GM13976 (cell line): Measurements from ENCODE around the gene ACAA2.

Source experiments
- DNase-seq: peaks from one replicate; pipeline ENCODE4 v3.0.0; 2012; ENCODE audit warnings: low spot score
- in situ Hi-C: fragments of 300-500 bp; cut with MboI; formaldehyde crosslinking; loops from one replicate; pipeline ENCODE4 v1.12.0; 2022; ENCODE audit warnings: low sequenced_read_pairs, mixed read lengths, inconsistent platforms; ENCODE audit not compliant: unreplicated experiment
- TF ChIP-seq, protein P1 (sequence below): IDR thresholded peaks from 2 replicates; pipeline ENCODE4 v1.5.1; 2012; ENCODE audit warnings: borderline replicate concordance, mild to moderate bottlenecking; ENCODE audit not compliant: insufficient read depth; ENCODE audit errors: extremely low read depth, missing control alignments, control extremely low read depth

Gene ACAA2

DNA sequence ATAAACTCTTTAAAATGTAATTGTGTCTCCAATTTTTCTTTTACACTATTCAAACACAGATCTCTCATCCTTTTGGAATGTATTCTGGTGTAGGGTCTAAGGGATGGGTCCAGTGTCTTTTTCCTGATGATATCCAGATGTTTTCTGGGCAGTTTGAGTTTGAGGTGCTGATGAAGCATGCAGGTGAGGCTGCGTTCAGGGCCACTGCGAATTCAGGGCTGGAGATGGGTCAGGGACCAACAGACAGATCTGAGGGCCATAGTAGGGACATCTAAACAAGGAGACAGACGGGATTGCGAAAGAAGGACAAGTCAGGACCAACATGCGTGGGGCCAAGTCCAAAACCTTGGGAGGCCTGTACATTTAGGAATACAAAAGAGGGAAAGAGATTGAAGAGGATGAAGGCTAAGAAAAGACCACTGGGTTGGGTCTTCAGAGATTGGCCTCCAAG lies 70.2 kb downstream of the ACAA2 start:
- DNase-seq: no peak
- TF ChIP-seq, protein P1, sequence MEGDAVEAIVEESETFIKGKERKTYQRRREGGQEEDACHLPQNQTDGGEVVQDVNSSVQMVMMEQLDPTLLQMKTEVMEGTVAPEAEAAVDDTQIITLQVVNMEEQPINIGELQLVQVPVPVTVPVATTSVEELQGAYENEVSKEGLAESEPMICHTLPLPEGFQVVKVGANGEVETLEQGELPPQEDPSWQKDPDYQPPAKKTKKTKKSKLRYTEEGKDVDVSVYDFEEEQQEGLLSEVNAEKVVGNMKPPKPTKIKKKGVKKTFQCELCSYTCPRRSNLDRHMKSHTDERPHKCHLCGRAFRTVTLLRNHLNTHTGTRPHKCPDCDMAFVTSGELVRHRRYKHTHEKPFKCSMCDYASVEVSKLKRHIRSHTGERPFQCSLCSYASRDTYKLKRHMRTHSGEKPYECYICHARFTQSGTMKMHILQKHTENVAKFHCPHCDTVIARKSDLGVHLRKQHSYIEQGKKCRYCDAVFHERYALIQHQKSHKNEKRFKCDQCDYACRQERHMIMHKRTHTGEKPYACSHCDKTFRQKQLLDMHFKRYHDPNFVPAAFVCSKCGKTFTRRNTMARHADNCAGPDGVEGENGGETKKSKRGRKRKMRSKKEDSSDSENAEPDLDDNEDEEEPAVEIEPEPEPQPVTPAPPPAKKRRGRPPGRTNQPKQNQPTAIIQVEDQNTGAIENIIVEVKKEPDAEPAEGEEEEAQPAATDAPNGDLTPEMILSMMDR: no peak
- in situ Hi-C loops: no loop called here

DNA sequence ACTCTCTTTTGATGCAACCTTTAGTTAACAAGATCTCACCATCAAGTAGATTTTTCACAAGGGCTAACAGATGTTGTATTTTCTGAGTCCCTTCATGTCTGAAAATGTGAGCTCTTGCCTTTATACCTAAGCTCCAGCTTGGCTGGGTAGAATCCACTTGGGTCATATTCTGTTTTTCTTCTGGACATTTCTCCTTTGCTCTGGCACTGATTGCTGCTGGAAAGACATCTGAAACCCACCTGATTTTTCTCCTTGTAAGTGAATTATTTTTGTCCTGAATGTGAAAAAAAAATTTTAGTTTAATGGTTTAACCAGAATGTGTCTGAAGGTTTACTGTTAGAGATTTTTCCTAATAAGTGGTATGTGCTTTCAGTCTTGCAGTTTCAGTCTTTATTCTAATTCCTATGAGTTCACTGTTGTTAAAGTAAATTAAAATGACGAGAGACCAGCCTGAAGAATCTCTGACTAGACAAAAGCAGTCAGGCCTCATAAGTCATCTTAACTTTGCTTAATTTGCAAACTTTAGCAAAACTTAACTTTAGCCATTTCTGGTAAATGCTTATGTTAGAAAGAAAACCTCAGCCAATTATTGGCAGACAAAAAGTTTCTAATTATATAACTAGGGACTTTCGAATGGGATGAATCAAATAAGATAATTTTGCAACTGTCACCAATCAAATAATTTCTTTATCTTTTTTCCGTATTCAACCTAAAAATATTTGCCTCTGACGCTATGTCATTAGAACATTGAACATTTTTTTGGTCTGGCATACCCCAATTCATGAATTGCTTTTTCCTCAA lies 70.8 kb downstream of the ACAA2 start:
- no peak for DNase-seq
- TF ChIP-seq, protein P1: no peak
- in situ Hi-C loops: no loop called here

DNA sequence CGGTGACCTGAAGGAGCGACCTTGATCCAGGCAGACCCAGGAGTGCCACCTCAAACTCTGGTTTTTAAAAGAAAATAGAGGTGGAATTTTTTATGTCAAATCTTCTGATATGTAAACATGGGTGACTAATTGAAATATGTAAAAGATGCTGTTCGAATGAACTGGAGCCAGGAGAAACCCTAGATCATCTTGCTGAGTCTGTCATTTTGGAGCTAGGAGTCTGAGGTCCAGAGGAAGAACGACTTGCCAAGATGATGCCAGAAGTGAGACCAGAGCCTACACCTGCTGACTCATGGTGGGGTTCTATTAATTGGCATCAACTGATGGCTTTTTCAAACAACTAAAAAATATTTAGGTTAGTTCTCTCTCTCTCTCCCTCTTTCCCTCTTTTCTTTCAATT lies 74.1 kb downstream of the ACAA2 start:
- in situ Hi-C loops: no loop called here
- DNase-seq: no peak
- TF ChIP-seq, protein P1: no peak

DNA sequence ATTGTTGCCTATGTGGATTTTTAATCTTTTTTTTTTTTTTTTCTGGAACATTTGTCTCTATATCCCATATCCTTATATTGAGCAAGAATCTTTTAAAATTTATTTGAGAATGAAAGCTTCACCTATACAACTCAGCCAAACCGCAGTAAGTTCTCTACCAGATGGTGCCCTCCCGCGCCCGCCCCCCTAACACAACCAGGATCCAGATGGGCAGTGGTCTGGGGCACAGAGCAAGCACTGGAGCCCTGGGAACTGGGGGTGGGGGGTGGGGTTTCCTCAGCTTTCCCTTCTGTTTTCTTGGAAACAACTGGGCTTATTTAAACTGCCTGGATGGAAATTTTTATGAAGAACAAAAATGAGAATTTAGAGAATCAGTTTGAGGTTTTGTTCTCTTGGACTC lies 74.6 kb downstream of the ACAA2 start:
- in situ Hi-C loops: no loop called here
- no peak for DNase-seq
- TF ChIP-seq, protein P1: no peak

DNA sequence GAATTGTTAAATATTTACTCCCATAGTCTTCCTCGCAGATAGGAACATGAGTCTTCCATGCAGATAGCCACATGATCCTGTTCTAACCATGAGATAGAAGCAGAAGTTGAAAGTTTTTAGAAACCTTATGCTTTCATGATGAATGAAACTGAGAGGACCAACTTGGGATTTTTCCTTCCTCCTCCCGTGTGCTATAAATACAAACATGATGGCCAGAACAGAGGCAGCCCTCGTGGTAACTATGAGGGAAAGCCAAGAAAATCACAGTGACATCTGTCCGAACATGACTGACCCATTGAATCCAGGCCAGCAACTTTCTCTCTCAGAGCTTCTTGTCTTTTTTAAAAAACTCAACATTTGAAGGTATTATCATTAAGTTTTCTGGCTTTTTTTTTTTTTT lies 78.5 kb downstream of the ACAA2 start:
- in situ Hi-C loops: no loop called here
- no peak for DNase-seq
- TF ChIP-seq, protein P1: no peak

DNA sequence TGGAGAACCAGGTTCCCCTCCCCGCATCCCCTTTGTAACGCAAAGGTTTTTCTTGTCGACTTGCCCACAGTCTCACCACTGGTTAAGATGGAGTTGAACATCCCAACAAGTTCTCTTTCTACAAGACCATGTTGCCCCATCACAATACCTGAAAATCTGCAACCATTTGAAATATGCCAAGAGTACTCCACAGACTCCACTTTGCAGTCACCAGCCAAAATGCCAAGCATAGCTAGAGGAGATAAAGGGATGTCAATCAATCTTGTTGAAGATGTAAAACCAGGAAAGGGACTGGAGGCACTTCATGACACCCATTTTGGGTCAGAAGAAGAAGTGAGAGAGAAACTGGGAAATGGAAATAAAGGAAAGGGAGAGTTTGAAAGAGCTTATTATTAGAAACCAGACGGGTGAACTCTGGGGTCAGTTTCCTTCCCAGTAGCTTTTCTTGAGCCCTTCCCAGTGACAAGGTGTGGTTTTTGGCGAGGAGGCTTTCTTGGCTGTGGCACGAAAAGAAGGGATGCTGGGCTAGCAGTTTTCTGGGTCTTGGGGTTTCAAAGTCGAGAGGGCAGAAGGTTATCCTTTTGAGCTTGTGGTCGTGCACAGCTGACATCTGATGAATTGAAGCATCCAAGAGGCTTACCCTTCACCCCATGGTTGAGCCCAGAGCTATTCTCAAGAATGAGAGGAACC lies 79.3 kb downstream of the ACAA2 start:
- TF ChIP-seq, protein P1: no peak
- in situ Hi-C loops: no loop called here

More for the DNA sequence above, 79.3 kb downstream of the ACAA2 start:
- DNase-seq: no peak
